Nucleus accumbens (tissue), 56 donors: ENCODE data around the gene DNAJC1.

Experiments used
- DNase-seq, 56 donors: peaks; one replicate each; lab custom pipeline; 2025; lab: John Stamatoyannopoulos, UW

DNAJC1 gene

GRCh38 chr10:21964983-21965665, 38.4 kb downstream of the DNAJC1 start:
- no peak for DNase-seq

GRCh38 chr10:21962358-21962757, 41.2 kb downstream of the DNAJC1 start:
- DNase-seq: no peak

- DNase-seq: no peak
Measured at GRCh38 chr10:21961847-21962246, 41.7 kb downstream of the DNAJC1 start.

GRCh38 chr10:21959998-21960397, 43.5 kb downstream of the DNAJC1 start:
- no peak for DNase-seq

GRCh38 chr10:21954690-21955089, 48.8 kb downstream of the DNAJC1 start:
- no peak for DNase-seq

GRCh38 chr10:21954132-21954531, 49.4 kb downstream of the DNAJC1 start:
- no peak for DNase-seq

- no peak for DNase-seq
Measured at GRCh38 chr10:21953585-21954057, 49.9 kb downstream of the DNAJC1 start.

- DNase-seq: no peak
Measured at GRCh38 chr10:21950566-21950965, 53.0 kb downstream of the DNAJC1 start.

- DNase-seq: no peak
Measured at GRCh38 chr10:21946946-21947345, 56.6 kb downstream of the DNAJC1 start.

- no peak for DNase-seq
Measured at GRCh38 chr10:21944727-21945386, 58.7 kb downstream of the DNAJC1 start.

GRCh38 chr10:21943633-21944265, 59.8 kb downstream of the DNAJC1 start:
- no peak for DNase-seq

- no peak for DNase-seq
Measured at GRCh38 chr10:21935439-21936023, 68.0 kb downstream of the DNAJC1 start.

- DNase-seq: no peak
Measured at GRCh38 chr10:21934307-21934706, 69.2 kb downstream of the DNAJC1 start.

GRCh38 chr10:21929070-21929469, 74.5 kb downstream of the DNAJC1 start:
- no peak for DNase-seq

GRCh38 chr10:21927631-21928353, 75.7 kb downstream of the DNAJC1 start:
- no peak for DNase-seq

- DNase-seq: no peak
Measured at GRCh38 chr10:21926949-21927348, 76.6 kb downstream of the DNAJC1 start.

- no peak for DNase-seq
Measured at GRCh38 chr10:21926358-21926925, 77.1 kb downstream of the DNAJC1 start.

- DNase-seq: no peak
Measured at GRCh38 chr10:21925851-21926250, 77.7 kb downstream of the DNAJC1 start.

- DNase-seq: no peak
Measured at GRCh38 chr10:21924511-21924910, 79.0 kb downstream of the DNAJC1 start.

GRCh38 chr10:21920633-21921032, 82.9 kb downstream of the DNAJC1 start:
- DNase-seq: no peak
